ENCODE results near the gene CIC.

CIC gene

DNA sequence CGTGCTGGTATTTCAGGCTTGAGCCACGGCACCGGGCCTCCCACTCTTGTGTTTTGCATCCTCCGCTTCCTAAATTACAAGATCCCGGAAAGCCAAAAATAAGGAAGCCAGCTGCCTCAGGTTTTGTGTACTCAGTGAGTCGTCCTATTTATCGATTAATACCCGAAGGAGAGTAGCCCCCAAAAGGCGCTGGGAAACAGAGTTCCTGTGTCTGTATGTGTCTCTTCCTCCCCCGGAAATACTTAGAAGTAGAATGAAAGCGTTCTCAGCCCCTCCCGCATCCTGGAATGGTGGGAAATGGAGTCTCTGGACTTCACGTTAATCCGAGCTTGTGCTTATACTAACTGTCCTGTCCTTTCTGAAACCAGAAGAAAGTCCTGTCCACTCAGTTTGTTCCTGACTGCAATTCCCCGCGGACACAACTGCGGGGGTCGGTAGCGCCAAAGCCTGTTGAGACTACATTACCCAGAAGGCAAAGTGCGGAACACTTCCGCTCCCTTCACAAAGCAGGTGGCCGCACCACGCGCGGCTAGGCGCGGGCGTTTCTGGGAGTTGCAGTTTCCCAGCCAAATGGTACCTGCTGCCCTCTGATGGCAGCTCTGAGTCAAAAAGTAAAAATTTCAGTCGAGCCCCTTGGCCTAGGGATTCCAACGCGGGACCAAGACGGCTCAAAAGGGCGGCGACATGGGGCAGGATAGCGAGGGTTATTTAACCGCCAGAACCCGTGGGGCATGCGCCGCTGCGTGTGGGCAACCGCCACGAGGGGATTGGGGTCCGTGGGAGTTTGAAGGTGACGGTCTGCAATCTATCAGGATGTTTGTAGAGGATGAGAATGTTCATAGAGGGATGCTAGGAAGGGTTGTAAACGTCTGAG is 24.5 kb upstream of the CIC start:
- peak; percentile 94 for DNase-seq

DNA sequence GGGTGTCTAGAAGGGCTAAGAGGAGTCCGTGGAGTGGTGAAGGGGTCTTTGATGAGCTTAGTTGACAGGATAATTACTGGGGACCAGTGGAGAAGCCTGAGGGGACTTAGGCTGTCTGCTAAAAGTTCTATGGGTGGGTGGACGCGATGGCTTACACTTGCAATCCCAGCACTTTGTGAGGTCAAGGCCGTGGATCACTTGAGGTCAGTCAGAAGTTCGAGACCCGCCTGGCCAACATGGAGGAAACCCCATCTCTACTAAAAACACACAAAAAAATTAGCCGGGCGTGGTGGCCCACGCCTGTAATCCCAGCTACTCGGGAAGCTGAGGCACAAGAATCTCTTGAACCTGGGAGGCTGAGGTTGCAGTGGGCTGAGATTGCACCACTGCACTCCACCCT is 23.8 kb upstream of the CIC start:
- no peak for DNase-seq

DNA sequence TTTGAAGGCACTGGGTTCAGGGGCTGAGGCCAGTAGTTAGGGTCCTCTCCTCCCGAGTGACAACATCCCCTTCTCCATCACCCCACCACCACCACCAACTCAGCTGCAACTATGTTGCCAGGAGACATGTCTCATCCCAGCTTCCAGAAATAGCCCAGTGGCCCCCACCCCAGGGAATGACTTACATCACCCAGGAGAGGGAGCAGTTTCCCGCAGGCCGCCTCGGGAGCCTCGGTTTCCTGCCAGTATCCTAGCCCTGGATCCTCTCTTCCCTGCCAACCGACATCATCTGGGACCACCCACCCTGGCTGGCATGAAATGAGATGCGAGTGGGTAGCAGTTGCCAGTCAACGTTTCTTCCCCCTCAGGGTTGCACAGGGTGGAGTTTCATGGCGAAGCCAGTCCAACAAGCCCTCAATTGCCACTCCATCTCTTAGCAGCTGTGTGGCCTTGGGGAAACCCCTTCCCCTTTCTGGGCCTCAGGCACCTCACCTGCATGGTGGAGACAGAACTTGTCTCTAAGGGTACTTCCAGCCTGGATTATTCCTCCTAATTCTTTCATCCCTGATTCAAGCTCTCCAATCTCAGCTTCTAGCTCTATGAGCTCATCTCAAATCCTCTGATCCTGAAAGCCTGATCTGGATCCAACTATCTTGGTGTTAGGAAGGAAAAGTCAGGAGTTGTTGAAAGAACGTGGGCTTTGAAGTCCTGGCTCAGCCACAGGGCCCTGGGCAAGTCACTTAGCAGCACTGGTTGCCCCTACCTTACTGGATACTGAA is 22.7 kb upstream of the CIC start:
- DNase-seq = peak; percentile 20

DNA sequence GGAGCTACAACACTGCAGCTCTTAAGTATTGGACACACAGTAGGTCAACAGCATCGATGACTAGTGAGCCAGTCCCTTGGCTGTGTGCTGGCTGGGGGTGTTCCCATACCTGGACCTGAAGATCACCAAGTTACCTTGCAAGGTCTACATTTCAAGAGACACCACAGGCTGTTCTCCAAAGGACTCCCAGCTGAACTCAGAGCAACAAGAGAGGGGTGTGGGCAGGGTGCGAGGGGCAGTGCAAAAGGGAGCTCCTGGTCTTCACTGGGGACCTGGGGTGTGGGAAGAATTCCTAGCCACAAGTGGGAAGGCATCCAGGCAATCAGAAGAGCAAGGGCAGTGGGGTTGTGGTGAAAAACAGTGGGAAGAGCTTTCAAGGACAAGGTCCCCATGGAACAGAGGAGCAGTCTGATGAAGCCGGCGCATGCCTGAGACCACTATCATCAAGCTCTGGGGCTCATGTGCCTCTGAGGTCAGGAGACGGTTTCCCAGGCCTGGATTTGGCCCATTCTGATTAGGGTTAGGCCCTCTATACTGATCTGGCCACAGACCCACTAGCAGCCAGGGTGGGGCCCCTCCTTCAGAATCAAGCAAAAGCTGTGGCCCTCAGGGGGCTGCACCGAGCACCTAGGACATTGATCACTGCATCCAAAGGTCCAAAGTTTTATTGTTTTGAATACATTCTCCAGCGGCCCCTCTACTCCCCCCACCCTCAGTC is 22.0 kb upstream of the CIC start:
- DNase-seq = no peak

DNA sequence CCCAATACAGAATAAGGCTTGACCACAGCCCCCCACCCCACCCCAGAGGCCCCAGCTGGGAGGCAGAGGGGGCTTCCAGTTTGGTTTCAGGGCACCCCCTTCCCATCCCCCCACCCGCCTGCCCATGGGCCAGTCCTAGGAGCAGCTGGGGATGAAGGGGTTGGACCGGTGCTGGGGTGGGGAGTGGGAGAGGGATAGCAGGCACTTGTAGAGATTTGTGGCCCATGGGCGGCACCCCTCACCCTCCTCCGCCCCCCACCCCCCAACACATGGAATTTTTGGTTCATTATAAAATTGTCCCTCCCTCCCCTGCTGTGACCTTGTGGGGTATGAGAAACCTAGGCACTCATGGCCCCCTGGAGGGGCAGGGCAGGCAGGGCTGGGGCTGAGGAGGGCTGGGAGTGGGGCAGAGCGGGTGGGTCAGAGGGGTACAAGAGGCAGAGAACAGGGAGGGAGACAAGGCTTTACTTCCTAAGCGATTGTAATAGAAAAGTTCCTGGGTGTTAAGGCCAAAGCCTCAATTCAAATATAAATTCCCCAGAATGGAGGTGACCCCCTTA is 21.3 kb upstream of the CIC start:
- no peak for DNase-seq

GRCh38 chr19:42248270-42249148 is 20.5 kb upstream of the CIC start:
- no peak for DNase-seq

GRCh38 chr19:42249149-42249750 is 19.8 kb upstream of the CIC start:
- DNase-seq = no peak

GRCh38 chr19:42249769-42250168 is 19.3 kb upstream of the CIC start:
- no peak for DNase-seq

DNA sequence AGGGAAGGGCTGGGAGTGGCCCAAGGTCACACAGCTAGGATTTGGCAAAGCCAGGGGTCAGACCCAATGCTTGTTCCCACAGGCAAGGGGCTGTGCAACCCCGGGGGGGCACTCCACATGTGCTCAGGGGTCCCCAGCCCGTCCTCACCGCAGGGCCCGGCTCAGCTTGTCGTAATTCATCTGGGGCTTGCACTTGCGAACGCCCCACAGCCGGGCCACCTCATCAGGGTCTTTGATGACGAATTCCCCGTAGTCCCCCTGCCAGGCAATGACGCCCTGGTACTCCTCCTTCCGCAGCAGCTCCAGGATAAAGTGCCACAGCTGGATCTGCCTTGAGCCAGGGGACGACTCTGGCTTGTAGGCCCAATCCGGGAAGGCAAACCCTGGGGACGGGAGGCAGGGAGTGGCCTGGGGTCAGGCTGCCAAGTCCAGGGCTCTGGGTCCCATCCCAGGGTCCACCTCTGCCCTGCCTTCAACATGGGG is 18.8 kb upstream of the CIC start:
- no peak for DNase-seq

DNA sequence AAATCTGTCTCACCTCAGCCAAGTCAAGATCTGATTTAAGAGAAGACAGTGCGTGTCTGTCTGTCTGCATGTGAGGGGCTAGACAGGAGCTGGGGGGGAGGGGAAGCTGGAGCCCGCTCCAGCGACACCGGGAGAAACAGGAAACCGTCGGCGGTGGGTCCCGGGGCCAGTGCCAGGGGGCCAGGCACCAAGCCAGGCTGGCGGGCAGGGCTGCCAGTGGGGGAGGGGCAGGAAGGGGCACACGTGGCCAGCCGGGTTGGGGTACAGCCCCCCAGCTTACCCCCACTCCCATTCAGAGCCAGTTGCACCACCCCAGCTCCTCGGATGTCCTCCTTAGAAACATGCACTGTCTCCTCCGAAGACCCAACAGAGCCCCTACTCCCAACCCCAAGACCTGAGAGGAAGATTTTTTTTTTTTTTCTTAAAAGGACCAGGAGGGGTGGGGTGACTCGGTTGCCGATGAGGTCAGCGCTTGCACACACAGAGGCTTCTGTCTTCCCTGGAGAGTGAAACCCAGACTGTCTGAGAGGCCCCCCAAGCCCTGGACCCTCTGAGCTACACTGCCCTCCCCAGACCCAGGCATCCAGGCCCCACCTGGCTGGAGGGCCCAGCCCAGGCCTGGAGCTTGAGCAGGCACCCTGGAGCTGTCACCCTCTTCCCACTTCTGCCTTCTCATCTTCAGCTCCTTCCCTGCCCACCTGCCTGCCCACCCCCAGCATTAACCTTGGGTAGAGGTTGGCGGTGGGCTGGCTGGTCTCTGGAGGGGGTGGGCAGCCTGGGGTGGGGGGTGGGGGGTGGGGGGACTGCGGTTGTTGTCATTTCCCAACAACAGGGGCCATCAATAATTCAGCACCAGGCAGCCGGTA is 18.2 kb upstream of the CIC start:
- no peak for DNase-seq

DNA sequence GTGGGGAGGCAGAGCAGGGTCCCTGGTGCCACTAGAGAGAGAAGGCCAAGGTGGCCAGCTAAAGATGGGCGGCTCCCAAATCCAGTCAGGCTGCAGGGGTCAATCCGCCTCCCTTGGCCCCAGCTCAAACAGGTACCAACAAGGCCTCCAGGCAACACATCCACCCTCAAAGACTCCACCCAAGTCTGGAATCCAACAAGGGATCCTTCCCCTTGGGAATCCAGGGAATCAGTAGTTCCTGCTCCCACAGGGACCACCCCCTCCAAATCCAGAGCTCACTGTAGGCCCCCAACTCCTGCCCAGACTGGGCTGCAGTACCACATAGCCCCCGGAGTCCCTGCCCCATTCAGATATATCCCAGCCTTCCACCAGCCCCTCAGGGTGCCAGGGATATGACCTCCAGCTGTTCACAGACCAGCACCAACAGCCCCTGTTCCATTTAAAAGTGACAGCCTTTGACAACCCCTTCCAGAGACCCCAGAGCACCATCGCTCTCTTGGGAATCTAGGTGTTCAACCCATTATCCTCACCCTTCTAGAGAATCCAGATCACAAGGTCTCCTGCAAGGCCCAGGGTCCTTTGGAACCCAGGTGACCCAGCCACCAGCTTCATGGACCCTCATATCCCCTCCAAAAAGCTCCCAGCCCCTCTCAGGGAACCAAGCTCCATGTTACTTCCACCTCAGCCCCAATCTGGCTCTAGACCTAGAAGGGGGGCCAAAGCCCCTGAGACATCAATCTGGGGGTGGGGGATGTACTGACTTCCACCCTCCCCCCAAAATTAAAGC is 17.3 kb upstream of the CIC start:
- DNase-seq = no peak

DNA sequence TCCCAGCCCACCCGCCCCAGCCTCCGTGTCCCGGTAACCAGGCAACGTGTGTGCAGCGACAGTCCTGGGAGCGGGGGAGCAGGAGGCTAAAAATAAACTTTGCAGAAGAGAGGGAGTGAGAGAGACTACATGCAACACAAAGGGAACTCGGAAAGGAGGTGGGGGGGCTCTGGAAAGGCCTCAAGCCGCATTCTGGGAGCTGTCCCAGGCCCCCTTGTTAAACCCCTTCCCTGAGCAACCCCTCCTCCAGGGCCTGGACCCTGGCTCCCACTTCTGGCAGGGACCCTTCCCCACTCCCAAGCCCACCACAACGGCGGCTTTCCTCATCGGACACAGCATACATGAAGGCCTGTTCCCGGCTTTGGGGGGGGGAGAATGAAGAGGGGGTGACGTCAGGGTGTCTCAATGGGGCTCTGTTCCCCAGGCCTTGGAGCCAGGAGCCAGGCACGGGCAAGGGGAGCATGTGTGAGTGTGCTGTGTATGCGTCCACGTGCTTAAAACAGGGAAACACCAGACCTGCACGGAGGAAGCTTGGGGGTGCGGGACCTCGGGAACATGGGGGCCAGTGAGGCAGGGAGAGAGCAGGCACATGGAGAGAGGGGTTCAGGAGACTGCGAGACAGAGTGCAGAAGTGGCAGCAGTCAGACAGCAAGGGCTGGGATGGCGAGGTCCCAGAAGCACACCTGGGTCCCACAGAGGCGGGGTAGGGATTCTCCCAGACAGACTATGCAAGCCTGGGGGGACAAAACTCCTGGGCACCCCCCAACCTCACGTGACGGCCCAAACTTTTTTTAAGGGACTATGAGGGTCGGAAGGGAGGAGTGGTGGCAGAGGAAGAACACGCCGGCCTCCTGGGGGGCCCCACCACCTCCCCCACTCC is 16.4 kb upstream of the CIC start:
- no peak for DNase-seq

DNA sequence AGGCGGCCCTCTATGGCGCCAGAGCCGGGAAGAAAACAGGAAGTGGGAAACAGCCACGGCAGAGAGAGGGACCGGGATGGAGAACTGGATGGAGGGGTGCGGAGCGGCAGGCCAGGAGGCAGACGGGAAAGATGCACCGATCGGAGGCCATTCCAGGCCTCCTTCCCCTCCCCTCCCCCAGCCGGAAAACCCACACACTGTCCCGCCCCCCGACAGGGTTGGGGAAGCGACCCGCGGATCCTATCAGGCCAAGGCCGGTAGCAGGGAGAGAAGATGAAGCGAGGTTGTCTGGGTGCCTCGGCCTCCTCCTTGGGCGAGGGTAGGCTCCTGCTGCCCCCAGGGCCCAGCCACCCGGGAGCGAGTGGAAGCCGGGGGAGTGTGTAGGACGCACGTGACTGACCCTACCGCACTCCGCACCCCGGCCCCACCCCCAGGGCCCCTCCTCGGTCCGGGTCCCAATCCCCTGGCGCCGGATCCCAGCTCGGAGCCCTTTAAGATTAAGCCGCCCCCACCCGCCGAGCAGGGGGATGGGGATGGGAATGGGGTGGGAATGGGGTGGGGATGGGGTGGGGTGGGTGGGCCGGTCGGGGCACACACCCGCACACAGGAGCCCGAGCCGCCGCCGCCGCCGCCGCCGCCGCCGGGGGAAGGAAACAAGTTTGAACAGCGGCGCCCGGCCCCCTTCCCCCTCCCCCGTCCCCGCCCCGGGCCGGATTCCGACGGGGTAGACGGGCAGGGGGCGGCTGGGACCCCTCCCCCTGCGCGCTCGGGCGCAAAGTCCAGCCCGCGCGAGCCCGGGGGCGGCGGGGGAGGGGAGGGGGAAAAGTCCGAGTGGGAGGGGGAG is 15.6 kb upstream of the CIC start:
- DNase-seq = peak; percentile 61

DNA sequence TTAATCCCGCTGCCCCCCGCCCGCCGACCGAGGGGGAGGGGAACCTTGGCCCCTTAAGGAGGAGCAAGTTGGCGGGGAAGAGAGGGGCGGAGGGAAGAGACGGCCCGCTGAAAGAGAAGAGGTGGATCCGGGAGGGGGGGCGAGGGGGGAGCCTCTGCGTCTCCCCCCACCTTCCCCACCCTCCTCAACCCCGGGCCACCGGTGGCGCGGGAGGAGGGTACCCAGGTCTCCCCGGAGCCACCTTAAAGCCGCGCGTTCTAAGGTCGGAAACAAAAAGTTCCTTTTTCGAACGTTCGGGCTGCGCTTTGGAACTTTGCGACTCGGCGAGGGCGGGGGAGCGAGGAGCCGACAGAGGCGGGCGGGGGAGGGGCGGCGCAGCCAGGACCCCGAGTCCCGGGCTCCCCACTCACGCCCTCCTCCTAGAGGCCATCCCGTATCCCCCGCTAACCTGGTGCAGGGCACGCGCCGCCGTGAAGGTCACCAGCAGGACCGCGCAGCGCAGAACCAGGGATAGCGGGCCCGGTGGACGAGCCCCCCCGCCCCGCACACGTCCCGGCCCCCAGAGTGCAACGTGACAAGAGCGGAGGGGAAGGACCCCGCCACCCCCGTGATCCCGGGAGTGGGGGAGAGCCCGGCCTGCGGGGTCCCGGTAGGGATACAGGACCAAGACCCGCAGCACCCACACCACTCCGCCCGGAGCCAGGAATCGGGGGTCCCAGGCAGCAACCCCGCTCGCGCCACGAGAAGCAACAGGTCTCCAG is 14.8 kb upstream of the CIC start:
- DNase-seq = peak; percentile 43

GRCh38 chr19:42254850-42255765 is 13.9 kb upstream of the CIC start, which contains the start of gene ERF:
Gene ERF (minus strand): TSS chr19:42255128. CDS start chr19:42254999, 129 bp downstream.
- peak; percentile 76 for DNase-seq
